Measurements from ENCODE around the gene SYT8.
"Not testable (repeated sequence)": the region's sequence is repeated elsewhere in the genome, so short reads cannot be mapped to it uniquely, and the experiment has no call there.

Gene SYT8

GRCh38 chr11:1872267-1872985, 37.6 kb downstream of the SYT8 start:
- no peak overlapping the region for H3K4me3 ChIP-seq (ENCODE audit: low read depth, low read length)
- no peak overlapping the region for H3K27ac ChIP-seq (ENCODE audit: low read depth, low read length)
- no peaks in the 10 kb centered on the region for H3K9me3 ChIP-seq (ENCODE audit: control insufficient read depth, insufficient read depth, low read depth, low read length)

GRCh38 chr11:1873048-1873812, 38.4 kb downstream of the SYT8 start:
- H3K4me3 ChIP-seq (ENCODE audit: low read depth, low read length), result no peak overlapping the region
- no peaks in the 10 kb centered on the region for H3K9me3 ChIP-seq (ENCODE audit: control insufficient read depth, insufficient read depth, low read depth, low read length)
- no peaks in the 10 kb centered on the region for H3K36me3 ChIP-seq (ENCODE audit: control insufficient read depth, insufficient read depth, low read length)
- peaks cover 20% of the 10 kb centered on the region; the same call in 1 of the 2 replicates for H3K4me1 ChIP-seq (ENCODE audit: control insufficient read depth, insufficient read depth, low read length)
- peaks cover 29% of the 10 kb centered on the region for H3K27me3 ChIP-seq (ENCODE audit: control insufficient read depth, insufficient read depth, low read length)
- H3K9ac ChIP-seq (ENCODE audit: low read length), result no peak overlapping the region
- no peak overlapping the region for H3K27ac ChIP-seq (ENCODE audit: low read depth, low read length)

More at GRCh38 chr11:1872267-1872985, 37.6 kb downstream of the SYT8 start:
- no peaks in the 10 kb centered on the region for H3K36me3 ChIP-seq (ENCODE audit: control insufficient read depth, insufficient read depth, low read length)
- H3K9ac ChIP-seq (ENCODE audit: low read length), result no peak overlapping the region
- H3K4me1 ChIP-seq (ENCODE audit: control insufficient read depth, insufficient read depth, low read length), result peaks cover 19% of the 10 kb centered on the region; the same call in 1 of the 2 replicates
- peaks cover 29% of the 10 kb centered on the region for H3K27me3 ChIP-seq (ENCODE audit: control insufficient read depth, insufficient read depth, low read length)

GRCh38 chr11:1873813-1874150, 39.0 kb downstream of the SYT8 start:
- not testable (repeated sequence) for H3K27ac ChIP-seq (ENCODE audit: low read depth, low read length)

GRCh38 chr11:1874441-1875092, 39.8 kb downstream of the SYT8 start:
- not testable (repeated sequence) for H3K36me3 ChIP-seq (ENCODE audit: control insufficient read depth, insufficient read depth, low read length); H3K9me3 ChIP-seq (ENCODE audit: control insufficient read depth, insufficient read depth, low read depth, low read length); H3K27ac ChIP-seq (ENCODE audit: low read depth, low read length); H3K9ac ChIP-seq (ENCODE audit: low read length); H3K4me3 ChIP-seq (ENCODE audit: low read depth, low read length)
- peaks cover 20% of the 10 kb centered on the region; the same call in 1 of the 2 replicates for H3K4me1 ChIP-seq (ENCODE audit: control insufficient read depth, insufficient read depth, low read length)
- H3K27me3 ChIP-seq (ENCODE audit: control insufficient read depth, insufficient read depth, low read length), result peaks cover 20% of the 10 kb centered on the region

More at GRCh38 chr11:1873813-1874150, 39.0 kb downstream of the SYT8 start:
- Histone ChIP-seq H3K27me3 (ENCODE audit: control insufficient read depth, insufficient read depth, low read length) (peaks cover 28% of the 10 kb centered on the region), H3K4me1 (ENCODE audit: control insufficient read depth, insufficient read depth, low read length) (peaks cover 20% of the 10 kb centered on the region; the same call in 1 of the 2 replicates)
- H3K36me3 ChIP-seq (ENCODE audit: control insufficient read depth, insufficient read depth, low read length); H3K9ac ChIP-seq (ENCODE audit: low read length); H3K4me3 ChIP-seq (ENCODE audit: low read depth, low read length); H3K9me3 ChIP-seq (ENCODE audit: control insufficient read depth, insufficient read depth, low read depth, low read length): not testable (repeated sequence)

- Histone ChIP-seq H3K9ac (ENCODE audit: low read length) (no peak overlapping the region), H3K27me3 (ENCODE audit: control insufficient read depth, insufficient read depth, low read length) (peaks cover 13% of the 10 kb centered on the region), H3K4me3 (ENCODE audit: low read depth, low read length) (no peak overlapping the region), H3K4me1 (ENCODE audit: control insufficient read depth, insufficient read depth, low read length) (peaks cover 20% of the 10 kb centered on the region; the same call in 1 of the 2 replicates), H3K9me3 (ENCODE audit: control insufficient read depth, insufficient read depth, low read depth, low read length) (no peaks in the 10 kb centered on the region), H3K27ac (ENCODE audit: low read depth, low read length) (no peak overlapping the region), H3K36me3 (ENCODE audit: control insufficient read depth, insufficient read depth, low read length) (no peaks in the 10 kb centered on the region)
These were observed 40.5 kb downstream of the SYT8 start for GRCh38 chr11:1875093-1875850.

GRCh38 chr11:1875851-1876301, 41.1 kb downstream of the SYT8 start:
- not testable (repeated sequence) for H3K9me3 ChIP-seq (ENCODE audit: control insufficient read depth, insufficient read depth, low read depth, low read length); H3K27ac ChIP-seq (ENCODE audit: low read depth, low read length); H3K36me3 ChIP-seq (ENCODE audit: control insufficient read depth, insufficient read depth, low read length); H3K27me3 ChIP-seq (ENCODE audit: control insufficient read depth, insufficient read depth, low read length); H3K4me3 ChIP-seq (ENCODE audit: low read depth, low read length); H3K9ac ChIP-seq (ENCODE audit: low read length)
- peaks cover 19% of the 10 kb centered on the region; the same call in 1 of the 2 replicates for H3K4me1 ChIP-seq (ENCODE audit: control insufficient read depth, insufficient read depth, low read length)

- peaks cover under 1% of the 10 kb centered on the region; the same call in 1 of the 2 replicates for H3K27me3 ChIP-seq (ENCODE audit: control insufficient read depth, insufficient read depth, low read length)
- peaks cover 14% of the 10 kb centered on the region; the same call in 1 of the 2 replicates for H3K4me1 ChIP-seq (ENCODE audit: control insufficient read depth, insufficient read depth, low read length)
- H3K27ac ChIP-seq (ENCODE audit: low read depth, low read length), result no peak overlapping the region
- H3K4me3 ChIP-seq (ENCODE audit: low read depth, low read length), result no peak overlapping the region
- H3K9me3 ChIP-seq (ENCODE audit: control insufficient read depth, insufficient read depth, low read depth, low read length), result no peaks in the 10 kb centered on the region
- H3K9ac ChIP-seq (ENCODE audit: low read length), result no peak overlapping the region
- H3K36me3 ChIP-seq (ENCODE audit: control insufficient read depth, insufficient read depth, low read length), result no peaks in the 10 kb centered on the region
These were observed 41.7 kb downstream of the SYT8 start for GRCh38 chr11:1876361-1877063.

GRCh38 chr11:1877211-1878136, 42.7 kb downstream of the SYT8 start:
- no peak overlapping the region; the same call in 1 of the 2 replicates for H3K27ac ChIP-seq (ENCODE audit: low read depth, low read length)
- no peaks in the 10 kb centered on the region for H3K9me3 ChIP-seq (ENCODE audit: control insufficient read depth, insufficient read depth, low read depth, low read length)
- peaks cover 16% of the 10 kb centered on the region; the same call in 1 of the 2 replicates for H3K4me1 ChIP-seq (ENCODE audit: control insufficient read depth, insufficient read depth, low read length)
- peak overlapping the region; percentile 24 for H3K9ac ChIP-seq (ENCODE audit: low read length)
- no peak overlapping the region for H3K4me3 ChIP-seq (ENCODE audit: low read depth, low read length)
- no peaks in the 10 kb centered on the region for H3K36me3 ChIP-seq (ENCODE audit: control insufficient read depth, insufficient read depth, low read length)
- H3K27me3 ChIP-seq (ENCODE audit: control insufficient read depth, insufficient read depth, low read length), result no peaks in the 10 kb centered on the region

GRCh38 chr11:1878137-1879031, 43.6 kb downstream of the SYT8 start:
- Histone ChIP-seq H3K36me3 (ENCODE audit: control insufficient read depth, insufficient read depth, low read length) (no peaks in the 10 kb centered on the region), H3K9ac (ENCODE audit: low read length) (no peak overlapping the region), H3K9me3 (ENCODE audit: control insufficient read depth, insufficient read depth, low read depth, low read length) (no peaks in the 10 kb centered on the region), H3K4me3 (ENCODE audit: low read depth, low read length) (no peak overlapping the region), H3K27me3 (ENCODE audit: control insufficient read depth, insufficient read depth, low read length) (no peaks in the 10 kb centered on the region), H3K4me1 (ENCODE audit: control insufficient read depth, insufficient read depth, low read length) (peaks cover 20% of the 10 kb centered on the region), H3K27ac (ENCODE audit: low read depth, low read length) (no peak overlapping the region)
